ENCODE results near the gene VAMP7.

DNA sequence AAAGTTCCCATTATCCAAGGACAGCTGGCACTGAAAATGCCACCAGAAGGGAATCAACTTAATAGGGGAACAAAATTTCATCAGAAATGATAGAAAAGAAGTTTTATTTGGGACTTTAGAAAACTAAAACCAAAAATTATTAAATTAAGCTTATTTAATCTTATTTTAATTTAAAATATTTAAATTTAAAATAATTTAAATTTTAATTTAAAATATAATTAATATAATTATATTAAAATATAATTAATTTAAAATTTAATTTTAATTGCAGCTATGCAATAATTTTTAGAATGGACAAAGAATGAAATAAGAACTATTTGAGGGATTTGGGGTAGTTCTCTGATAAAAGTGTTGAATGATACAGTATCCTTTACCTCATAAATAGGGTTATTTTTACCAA is 10.2 kb upstream of the VAMP7 start:
- TF ChIP-seq CTCF (IDR thresholded peaks at IDR 0.05): no peak
- no peak for TF ChIP-seq POLR2AphosphoS5 (IDR thresholded peaks at IDR 0.05)
